HG03558 (cell line): Measurements from ENCODE around the gene CCDC171.
"Not testable (repeated sequence)": the region's sequence is repeated elsewhere in the genome, so short reads cannot be mapped to it uniquely, and the experiment has no call there.

Source experiments
- ATAC-seq: cut with Tn5 transposase; IDR thresholded peaks from one replicate; pipeline ENCODE4 v1.9.1; 2021; ENCODE audit warnings: moderate number of reproducible peaks; ENCODE audit not compliant: unreplicated experiment; ENCODE audit errors: extremely low read depth

CCDC171 gene

GRCh38 chr9:15549611-15550010, 3.2 kb upstream of the CCDC171 start:
- ATAC-seq, result no peak

DNA sequence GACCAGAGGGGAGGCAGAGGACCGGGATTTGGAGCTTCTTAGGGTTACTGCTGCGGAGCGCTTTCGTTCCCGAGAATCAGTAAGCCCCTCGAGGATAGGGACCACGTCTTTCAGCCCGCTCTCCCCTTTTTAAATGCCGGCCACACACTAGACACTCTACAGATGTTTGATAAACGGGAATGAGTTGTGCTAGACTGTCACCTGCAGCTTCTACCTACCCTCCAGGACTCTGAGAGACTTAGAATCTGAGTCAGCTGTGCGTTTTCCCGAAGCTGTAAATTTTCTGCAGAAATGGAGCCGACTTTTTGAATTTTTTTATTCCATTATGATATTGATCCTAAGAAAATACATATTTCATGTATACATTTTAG, 670 bp downstream of the CCDC171 start:
- ATAC-seq, result peak; percentile 6

DNA sequence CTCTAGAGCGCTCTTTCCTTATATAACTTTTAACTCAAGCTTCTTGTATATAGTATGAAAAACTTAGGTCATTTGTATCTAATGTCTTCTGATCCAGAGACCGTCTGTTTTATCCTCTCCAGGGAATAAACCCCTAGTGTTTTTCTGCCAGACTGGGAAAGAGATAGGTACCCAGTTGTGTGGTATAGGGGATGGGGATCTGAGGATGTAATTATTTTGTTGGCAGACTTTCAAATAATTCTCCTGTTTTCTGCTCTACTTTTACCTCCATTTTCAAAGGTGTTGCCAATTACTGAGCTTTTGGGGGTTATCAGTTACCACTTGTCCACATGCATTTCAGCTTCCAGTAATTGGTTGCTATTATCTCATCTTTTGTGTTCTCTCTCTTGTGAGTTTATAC, 17.9 kb downstream of the CCDC171 start:
- no peak for ATAC-seq

DNA sequence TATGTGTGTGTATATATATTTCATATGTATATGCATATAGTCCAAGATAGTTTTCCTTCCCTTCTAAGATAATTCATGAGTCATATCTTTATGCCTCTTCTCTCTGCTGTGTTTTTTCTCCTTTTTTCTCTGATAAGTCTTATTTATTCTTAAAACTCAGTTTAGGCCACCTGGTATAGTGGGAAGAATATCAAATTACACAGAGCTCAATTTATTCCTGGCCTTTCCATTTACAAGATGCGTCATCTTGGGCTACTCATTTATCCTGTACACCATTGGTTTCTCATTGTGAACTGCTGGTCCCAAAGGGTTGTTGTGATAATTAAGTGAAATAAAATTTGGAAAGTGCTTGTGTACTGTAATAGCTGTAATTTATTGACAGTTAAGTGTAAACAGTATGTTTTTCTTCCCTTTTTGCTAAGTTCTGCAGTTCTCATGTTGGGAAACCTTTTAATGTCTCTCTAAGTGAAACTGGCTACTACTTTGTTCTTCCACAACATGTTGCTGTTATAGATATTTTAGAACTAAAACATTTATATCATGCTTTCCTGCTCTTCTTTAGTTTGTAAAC, 19.4 kb downstream of the CCDC171 start:
- ATAC-seq, result no peak

- ATAC-seq, result no peak
Observed at GRCh38 chr9:15576350-15577050, 23.7 kb downstream of the CCDC171 start.

DNA sequence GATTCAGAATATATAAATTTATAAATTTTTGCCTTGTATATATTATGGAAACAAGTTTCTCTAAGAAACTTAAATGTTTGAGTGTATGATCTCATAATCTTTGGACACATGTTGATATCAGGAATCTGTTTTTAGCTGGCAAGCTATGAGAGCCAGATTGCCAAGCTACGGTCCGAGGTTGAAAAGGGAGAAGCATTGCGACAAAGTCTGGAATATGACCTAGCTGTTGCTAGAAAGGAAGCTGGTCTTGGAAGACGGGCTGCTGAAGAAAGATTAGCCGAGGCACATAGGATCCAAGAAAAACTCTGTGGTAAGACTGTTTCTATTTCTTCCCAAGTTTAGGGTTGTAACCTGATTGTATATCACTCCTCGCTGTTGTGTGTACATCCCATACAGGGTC, 25.9 kb downstream of the CCDC171 start:
- ATAC-seq, result no peak

DNA sequence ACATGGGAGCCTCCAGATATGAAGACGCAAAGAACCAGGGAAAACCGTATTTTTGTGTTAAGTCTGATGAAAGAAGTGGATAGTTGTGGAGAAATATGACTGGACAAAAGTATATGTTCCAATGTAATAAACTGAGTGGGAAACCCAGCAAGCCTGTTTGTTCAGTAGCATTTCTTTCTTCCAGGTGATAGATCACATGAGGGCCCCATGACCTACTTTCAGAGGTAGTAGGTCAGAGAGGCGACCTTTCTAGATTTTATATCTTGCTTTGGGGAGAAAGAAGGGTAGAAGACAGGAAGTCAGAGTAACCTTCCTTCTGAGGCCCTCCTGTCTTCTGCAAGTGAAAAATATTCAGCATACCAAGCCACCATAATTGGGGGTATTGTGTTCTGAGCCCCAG, 31.5 kb downstream of the CCDC171 start:
- ATAC-seq, result no peak

DNA sequence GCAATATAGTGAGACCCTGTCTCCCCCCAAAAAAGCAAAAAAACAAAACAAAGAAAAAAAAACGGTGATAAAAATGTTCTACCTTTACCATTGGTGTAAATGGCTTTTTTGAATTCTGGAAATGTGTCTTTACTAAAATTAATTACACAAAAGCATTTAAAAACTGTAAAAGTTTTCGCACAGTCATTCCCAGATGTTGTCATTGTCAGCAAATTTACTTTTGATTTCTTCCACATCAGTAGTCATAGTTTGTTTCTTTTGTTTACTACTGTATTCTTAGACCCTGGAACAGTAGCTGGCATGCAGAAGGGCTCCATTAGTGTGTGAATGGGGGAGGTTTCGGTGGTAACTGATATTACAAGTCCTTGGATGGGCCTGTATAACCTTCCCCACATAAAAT, 39.5 kb downstream of the CCDC171 start:
- ATAC-seq, result no peak

DNA sequence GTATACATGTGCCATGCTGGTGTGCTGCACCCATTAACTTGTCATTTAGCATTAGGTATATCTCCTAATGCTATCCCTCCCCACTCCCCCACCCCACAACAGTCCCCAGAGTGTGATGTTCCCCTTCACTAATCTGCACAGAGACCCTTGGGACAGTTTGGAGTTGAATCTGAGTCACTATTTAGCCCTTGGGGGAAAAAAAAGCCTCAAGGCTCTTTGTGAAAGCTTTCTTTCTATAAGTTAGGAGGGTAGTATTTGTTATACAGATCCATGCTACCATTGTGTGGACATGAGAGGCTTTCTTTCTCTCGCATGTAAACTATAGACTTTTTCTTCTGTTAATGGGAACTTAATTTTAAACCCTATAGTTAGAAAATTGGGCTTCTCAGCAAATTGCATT, 40.1 kb downstream of the CCDC171 start:
- not testable (repeated sequence) for ATAC-seq

DNA sequence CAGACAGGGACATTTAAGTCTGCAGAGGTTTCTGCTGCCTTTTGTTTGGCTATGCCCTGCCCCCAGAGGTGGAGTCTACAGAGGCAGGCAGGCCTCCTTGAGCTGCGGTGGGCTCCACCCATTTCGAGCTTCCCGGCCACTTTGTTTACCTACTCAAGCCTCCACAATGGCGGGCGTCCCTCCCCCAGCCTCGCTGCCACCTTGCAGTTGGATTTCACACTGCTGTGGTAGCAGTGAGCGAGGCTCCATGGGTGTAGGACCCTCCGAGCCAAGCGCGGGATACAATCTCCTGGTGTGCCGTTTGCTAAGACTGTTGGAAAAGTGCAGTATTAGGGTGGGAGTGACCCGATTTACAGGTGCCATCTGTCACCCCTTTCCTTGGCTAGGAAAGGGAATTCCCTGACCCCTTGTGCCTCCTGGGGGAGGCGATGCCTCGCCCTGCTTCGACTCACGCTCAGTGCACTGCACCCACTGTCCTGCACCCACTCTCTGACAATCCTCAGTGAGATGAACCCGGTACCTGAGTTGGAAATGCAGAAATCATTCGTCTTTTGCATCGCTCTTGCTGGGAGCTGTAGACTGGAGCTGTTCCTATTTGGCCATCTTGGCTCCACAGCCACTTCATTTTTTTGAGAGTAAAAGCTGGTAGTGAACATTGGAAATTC, 48.0 kb downstream of the CCDC171 start:
- not testable (repeated sequence) for ATAC-seq

GRCh38 chr9:15606643-15607472, 54.0 kb downstream of the CCDC171 start:
- no peak for ATAC-seq

DNA sequence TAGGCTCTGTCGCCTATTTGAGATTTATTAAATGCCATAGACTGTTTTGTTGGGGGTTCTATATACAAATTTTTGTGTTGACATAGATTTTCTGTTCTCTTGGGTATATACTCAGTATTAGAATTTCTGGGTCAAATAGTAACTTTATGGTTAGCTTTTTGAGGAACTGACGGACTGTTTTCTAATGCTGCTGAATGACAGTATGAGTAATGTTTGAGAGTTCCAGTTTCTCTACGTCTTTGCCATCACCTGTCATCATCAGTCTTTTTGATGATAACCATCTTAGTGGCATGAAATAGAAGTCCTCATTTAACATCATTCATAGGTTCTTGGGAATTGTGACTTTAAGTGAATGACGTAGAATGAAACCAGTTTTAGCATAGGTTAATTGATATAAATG, 60.1 kb downstream of the CCDC171 start:
- ATAC-seq, result no peak

GRCh38 chr9:15617782-15618181, 64.9 kb downstream of the CCDC171 start:
- ATAC-seq, result no peak

DNA sequence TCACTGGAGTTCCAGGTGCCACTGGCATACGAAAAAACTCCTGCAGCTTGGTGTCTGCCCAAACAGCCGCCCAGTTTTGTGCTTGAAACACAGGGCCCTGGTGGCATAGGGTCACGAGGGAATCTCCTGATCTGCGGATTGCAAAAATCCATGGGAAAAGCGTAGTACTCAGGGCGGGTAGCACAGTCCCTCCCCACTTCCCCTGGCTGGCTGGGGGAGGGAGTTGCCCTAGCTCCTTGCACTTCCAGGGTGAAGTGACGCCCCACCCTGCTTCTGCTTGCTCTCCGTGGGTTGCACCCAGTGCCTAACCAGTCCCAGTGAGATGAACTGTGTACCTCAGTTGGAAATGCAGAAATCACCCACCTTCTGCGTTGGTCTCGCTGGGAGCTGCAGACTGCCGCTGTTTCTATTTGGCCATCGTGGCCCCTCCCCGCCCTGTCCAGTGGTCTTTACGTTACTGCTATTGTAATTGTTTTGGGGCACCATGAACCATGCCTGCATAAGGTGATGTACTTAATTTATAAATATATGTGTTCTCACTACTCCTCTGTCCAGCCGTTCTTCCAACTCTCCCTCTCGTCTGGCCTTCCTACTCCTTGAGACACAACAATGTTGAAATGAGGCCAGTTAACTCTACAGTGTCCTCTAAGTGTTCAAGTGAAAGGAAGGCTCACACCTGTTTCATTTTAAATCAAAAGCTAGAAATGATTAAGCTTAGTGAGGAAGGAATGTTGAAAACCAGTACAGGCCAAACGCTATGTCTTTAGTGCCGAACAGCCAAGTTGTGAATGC, 65.9 kb downstream of the CCDC171 start:
- ATAC-seq, result no peak

DNA sequence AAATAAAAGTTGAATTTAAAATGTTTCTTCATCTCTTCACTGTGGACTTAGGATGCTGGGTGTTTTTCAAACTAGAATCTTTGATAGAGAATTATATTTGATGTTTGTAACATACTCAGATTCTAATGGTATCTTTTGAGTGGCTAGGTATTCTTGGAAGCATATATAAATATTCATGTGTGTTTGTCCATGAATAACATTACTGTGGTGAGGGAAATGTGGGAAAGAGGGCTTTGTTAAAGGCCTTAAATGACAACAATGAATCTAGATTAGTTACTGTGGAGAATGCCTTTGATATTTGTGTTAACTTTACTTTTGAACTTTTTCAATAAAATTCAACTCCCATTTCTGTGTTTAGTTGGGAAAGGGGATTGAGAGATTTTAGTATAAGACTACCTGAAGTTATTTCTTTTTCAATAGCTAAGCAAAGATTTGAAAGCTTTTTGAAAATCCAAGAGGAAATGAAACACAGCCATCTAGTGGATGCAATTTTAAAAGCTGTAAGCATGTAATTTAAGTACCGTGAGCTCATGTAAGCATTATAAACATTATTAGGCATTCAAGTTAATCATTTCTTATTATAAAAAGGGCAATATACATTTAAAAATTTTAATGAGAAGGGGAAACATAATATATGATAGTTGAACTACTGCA, 69.6 kb downstream of the CCDC171 start:
- ATAC-seq, result no peak

- ATAC-seq, result no peak
Observed at GRCh38 chr9:15635752-15636151, 82.9 kb downstream of the CCDC171 start.

- ATAC-seq, result no peak
Observed at GRCh38 chr9:15640121-15640520, 87.3 kb downstream of the CCDC171 start.

GRCh38 chr9:15641291-15641690, 88.4 kb downstream of the CCDC171 start:
- ATAC-seq, result no peak

GRCh38 chr9:15642369-15642962, 89.6 kb downstream of the CCDC171 start:
- ATAC-seq, result no peak
